HG03521 (cell line): ENCODE measurements around the gene CASKIN2.
"Not testable (repeated sequence)": the region's sequence is repeated elsewhere in the genome, so short reads cannot be mapped to it uniquely, and the experiment has no call there.

Experiments
- ATAC-seq: cut with Tn5 transposase; IDR thresholded peaks from one replicate; pipeline ENCODE4 v1.9.1; 2021; ENCODE audit warnings: mild to moderate bottlenecking, moderate library complexity; ENCODE audit not compliant: unreplicated experiment

CASKIN2 gene

DNA sequence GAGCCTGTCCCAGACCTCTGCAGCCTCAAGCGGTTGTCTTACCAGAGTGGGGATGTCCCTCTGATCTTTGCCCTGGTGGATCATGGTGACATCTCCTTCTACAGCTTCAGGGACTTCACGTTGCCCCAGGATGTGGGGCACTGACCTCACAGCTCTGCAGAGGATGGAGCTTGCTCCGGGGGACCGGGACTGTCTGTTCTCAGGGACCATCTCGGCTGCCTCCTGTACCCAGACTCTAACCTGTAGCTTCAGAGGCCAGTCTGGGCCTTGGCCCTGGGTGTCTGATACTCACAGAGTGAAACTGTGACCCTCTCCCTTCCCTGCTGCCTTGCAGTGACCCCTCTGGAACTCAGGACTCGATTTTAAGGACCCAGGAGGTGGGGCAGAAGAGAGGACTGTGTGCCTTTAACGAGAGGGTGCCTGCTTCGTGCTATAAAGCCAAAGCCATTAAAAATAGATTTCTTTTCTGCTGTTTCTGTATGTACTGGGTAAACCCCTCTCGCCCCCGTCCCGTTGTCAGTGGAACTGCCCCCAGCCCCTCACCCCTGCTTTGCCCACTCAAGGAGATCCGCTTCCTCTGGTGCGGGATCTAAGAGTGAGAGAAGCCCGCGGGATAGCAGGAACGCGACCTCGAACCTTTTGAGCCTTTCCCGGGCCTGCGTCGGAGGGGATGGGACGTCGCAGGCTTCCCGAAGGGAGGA, 9.1 kb upstream of the CASKIN2 start:
- ATAC-seq = no peak

DNA sequence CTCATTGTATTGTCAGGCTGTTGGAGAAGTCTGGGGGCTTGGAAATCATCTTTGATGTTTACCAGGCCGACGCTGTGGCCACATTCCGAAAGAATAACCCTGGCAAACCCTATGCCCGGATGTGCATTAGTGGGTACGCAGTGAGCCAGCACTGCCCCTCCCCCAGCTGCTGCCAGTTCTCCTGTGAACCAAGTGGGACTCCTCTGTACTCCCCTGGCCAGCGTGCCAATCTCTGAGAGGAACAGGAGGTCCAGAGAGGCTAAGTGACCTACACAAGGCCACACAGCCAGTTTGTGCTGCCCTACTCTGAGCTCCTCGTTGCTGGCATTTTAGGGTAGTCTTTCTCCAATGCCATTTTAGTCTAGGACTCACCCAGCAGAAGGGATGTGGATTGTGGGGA, 8.3 kb upstream of the CASKIN2 start:
- ATAC-seq = no peak

DNA sequence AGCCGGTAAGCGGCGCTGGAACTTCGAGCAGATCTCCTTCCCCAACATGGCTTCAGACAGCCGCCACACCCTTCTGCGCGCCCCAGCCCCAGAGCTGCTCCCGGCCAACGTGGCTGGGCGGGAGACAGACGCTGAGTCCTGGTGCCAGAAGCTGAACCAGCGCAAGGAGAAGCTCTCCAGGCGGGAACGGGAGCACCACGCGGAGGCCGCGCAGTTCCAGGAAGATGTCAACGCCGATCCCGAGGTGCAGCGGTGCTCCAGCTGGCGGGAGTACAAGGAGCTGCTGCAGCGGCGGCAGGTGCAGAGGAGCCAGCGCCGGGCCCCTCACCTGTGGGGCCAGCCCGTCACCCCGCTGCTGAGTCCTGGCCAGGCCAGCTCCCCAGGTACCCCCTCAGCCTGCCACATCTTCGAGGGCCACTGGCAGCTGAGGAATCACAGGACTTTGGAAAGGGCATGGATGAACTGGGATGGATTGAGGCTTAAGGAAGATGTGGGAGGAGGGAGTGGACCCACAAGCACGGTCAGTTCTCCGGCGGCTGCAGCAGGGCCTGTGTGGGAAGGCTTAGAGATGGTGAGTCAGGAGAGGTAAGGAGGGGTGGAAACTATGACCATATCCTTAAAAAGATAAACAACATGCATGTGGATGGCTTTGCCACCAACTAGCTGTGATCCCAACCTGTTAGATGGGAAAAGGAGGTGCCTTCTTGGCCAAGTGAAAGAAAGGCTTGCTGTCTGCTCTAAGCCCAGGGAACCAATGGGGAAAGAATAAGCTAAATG, 6.8 kb upstream of the CASKIN2 start:
- no peak for ATAC-seq

DNA sequence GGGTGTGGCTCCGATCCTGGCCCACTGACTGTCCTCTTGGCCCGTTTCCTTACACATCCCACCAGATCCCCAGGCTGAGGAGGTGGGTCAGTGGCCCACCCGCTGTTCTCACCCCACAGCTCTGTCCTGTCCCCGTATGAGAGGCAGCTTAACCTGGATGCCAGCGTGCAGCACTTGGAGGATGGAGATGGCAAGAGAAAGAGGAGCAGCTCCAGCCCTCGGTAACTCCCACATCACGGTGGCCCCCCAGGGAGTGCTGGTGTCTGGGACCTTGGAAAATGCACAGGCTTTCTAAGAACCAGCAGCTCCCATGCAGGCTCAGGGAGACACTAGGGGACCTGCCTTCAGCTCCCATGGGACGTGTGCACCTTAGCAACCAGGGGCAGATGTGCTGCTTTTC, 6.0 kb upstream of the CASKIN2 start:
- ATAC-seq = no peak

DNA sequence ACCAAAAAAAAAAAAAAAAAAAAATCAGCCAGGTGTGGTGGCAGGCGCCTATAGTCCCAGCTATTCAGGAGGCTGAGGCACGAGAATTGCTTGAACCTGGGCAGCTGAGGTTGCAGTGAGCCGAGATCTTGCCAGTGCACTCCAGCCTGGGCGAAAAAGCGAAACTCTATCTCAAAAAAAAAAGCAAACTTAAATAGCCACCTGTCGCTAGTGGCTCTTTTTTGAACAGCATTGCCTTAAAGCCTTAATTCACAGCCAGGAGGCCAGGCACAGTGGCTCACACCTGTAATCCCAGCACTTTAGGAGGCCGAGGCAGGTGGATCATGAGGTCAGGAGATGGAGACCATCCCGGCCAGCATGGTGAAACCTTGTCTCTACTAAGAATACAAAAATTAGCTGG, 5.1 kb upstream of the CASKIN2 start:
- not testable (repeated sequence) for ATAC-seq

DNA sequence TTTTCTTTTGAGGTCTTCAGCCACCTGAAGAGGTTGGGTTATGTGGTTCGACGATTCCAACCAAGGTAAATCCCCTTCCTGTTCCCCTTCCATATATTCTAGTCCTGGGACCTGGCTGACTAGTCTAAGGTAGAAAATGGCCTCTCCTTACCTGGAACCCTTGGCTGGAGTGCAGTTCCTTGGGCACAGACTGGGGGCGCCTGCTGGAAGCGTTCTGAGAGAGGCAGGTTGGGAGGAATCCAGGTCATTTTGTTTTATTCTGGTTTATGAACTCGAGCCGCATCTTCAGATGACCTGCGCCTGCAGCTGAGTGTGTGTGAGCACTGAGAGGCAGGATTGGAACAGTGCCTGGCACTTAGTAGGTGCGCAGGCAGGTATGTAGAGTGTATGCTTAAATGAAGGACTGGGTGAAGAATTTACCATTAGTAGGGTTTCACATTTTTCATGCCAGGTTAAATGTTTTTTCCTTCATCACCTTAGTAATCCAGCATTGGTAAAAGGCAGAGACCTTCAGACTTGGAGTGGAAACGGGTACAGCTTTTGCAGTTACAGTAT, 3.7 kb upstream of the CASKIN2 start:
- no peak for ATAC-seq

DNA sequence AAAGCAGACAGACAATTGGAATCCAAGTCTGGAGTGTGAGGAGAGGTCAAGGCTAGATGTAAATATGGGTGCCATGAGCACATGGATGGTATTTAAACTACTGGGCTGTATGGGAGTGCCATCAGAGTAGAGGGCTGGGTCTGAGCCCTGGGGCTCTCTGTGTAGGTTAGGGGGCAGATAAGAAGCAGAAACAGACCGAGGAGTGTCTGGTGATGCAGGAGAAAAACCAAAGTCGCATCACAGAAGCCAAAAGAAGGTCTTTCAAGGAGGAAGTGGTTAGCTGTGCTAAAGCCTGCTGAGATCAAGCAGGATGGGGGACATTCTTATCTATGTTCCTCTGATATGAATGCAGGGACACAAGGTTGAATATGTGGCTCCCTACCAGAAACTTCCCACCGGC, 2.9 kb upstream of the CASKIN2 start:
- ATAC-seq = no peak

DNA sequence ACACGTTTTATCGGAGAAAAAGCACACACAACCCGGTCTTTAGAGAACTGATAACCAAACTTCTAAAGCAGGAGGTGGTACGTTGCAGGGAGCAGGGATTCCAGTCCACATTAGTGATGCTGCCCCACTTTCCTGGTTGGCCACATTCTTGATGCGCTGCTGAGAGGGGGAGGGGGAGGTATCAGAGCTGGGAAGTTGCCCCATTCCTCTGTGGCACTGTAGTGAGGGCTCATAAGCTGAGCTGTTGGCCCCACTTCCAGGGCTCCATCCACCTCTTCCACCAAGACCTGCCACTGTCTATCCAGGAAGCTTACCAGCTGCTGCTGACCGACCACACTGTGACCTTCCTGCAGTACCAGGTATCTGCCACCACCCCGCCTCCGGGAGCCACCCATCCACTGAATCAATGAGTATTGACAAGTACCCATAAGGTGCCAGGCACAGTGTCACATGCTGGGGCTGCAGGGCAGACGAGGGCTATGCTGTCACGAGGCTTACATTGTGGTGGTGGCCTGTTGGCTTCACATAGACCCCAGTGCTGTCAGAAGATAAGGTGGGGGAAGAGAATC, 2.0 kb upstream of the CASKIN2 start:
- ATAC-seq = no peak

DNA sequence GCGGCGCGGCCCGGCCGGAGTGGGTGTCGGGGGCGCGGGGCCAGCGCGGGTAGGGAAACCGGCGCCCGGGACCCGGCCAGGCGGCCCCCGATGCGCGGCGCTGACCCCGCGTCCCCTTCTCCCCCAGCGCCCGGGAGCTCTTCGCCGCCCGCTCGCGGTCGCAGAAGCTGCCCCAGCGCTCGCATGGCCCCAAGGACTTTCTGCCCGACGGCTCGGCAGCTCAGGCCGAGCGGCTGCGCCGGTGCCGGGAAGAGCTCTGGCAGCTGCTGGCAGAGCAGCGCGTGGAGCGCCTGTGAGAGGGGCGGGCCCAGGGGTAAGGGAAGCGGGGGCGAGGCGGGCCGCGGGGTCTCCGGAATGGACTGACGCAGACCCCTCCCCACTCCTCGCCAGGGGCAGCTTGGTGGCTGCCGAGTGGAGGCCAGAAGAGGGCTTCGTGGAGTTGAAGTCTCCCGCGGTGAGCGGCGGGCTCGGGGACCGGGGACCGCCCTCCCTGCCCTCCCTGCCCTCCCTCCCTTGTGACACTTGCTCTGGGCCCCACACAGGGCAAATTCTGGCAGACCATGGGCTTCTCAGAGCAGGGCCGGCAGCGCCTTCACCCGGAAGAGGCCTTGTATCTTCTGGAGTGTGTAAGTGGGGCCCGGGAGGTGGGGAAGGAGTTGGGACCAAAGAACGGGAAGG, 1.4 kb upstream of the CASKIN2 start:
- ATAC-seq = peak; percentile 14

DNA sequence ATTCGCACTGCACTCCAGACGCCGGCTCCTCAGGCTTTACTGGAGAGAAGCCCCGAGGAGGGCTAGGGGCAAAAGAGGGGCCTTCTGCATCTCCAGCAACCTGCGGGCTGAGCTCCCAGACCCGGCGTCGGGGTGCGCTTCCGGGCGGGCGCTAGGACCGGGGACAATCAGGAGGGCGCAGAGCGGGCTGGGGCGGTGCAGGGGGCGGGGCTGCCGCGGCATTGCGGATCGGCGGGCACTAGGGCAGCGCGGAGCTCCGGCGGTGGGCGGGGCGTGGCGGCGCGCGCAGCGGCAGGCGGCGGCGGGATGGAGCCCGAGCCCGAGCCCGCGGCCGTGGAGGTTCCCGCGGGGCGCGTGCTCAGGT, 900 bp upstream of the CASKIN2 start, which contains the start of gene TSEN54:
Gene TSEN54, plus strand, starts transcription at position 274 of the 364 bp plus-strand sequence. Its CDS starts 33 bp downstream, at position 307.
- ATAC-seq = peak; percentile 69

DNA sequence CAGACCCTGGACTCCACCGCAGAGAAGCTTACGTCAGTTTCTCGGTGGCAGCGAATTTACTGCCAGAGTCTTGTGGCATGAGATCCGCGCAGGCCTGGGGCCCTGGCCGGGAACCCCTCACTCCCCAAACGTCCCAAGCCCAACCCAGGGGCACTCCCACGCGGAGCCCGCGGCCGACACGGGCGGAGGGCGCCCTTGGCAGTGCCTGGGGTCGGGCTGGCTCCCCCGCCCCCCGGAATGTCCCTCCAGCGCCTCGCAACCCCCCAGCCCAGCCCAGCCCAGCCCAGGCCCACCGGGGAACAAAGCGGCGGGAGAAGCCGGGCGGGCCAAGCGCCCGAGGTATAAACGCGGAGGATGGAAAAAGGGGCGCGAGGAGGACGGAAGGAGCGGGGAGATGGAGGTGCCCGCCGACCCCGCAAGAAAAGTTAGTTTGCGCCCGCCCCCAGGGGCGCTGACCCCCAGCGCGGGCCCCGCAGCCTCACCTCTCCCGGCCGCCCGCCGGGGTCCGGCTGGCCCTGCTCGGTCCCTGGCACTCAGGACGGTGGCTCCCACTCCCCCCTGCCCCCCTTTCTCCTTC, 330 bp downstream of the CASKIN2 start:
- ATAC-seq = no peak

DNA sequence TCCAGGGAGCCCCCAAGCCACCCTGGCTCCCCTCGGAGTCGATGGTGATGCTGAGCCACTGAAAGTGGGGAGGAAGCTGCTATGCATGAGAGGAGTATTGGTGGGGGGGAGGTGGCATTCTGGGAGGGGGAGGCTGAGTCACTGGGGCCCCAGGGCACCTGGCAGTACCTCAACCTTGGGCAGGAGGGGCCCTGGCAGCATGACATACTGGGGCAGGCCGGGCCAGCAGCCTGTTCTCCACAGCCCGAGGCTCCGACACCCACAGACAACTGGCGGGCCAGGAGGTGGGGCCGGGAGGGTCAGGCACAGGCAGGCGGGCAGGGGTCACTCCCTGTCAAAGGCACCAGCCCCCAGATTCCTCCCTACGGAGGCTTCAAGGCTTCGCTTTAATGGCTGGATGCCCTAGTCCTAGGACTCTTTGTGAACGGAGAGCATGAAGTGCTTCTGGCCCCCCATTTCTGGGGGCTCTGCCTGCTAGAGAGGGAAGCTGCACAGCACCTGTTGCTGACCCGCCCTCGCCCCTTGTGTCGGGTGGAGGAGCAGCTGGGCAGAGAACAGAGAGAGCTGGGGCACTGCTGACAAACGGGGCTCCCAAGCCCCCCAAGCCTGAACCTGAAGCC, 928 bp downstream of the CASKIN2 start:
- no peak for ATAC-seq

DNA sequence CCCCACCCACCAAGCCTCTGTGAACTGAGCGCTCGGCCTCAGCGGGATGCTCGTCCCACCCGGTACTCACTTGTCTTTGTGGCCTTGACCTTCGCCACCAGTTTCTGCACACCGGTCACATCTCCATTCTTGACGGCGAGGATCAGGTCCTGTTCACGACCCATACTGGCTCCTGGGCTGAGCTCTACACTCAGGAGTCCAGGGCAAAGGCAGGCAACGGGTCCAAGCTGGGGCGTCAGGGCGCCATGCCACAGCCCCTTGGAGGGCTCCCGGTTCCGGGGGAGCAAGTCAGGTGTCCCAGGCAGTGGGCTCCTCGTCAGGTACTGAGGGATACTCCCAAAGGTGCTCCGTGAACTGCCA, 1.7 kb downstream of the CASKIN2 start:
- ATAC-seq = no peak

DNA sequence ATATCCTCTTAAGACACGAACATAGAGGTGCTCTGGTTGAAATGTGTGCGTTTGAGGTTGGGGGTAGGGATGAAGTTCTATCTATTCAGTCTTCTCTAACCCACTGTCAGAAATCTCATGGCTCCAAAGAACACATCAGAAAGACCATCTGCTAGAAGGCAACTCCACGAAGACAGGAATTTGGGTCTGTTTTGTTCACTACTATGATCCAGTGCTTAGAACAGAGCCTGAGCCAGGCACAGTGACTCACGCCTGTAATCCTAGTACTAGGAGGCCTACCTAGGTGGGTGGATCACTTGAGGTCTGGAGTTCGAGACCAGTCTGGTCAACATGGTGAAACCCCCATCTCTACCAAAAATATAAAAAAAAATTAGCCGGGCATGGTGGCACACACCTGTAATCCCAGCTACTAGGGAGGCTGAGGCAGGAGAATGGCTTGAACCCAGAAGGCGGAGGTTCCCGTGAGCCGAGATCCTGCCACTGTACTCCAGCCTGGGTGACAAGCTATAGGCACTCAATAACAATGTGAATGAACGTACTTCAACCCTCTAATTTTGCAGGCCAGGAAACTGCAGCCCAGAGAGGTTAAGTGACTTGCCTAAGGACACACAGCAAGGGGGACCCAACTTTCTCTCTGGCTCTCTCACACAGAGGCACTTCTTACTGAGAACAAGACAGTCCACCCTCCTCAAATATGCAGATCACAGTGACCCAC, 2.3 kb downstream of the CASKIN2 start:
- ATAC-seq = no peak

DNA sequence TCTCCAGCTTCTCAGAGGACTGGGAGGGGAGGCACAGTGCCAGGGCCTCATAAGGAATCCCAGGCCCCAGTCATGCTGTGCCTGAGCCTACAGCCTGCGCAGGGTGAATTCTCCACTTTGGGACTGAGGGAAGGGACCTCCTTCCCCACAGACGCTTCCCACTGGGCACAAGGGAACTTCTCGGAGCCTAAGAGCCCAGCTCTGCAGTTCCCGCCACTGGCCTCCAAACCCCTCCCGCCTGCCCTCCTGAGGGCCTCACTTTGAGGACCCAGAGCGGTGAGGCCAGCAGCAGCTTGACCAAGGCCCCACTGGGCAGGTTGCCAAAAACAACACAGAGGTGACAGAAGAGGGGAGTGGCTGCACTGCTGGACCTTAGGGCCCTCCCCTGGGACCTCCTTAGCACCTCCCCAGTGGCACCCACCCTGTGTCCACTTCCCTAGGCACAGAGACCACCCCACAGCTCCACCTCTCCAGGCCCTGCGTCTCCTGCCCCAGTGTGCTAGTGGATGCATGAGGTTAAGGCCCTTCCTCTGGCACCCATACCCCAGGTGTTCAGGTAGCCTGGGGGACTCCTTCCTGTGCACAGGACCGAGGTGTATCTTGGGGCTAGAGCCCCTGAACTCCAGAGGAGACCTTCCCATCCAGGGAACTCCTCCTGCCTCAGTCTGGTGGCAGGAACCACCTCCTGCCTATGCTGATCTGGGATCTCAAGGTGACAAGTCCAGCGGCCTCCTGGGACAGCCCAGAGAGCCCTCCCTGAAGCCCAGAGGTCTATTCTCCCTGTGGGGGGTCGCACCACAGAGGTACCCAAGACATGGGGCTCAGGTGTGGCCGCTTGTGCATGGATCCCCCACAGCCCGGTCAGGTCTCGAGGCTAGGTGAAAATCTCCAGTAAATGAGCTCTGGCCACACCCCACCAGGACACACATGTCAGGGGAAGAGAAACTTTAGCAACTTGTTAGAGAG, 3.4 kb downstream of the CASKIN2 start:
- no peak for ATAC-seq

DNA sequence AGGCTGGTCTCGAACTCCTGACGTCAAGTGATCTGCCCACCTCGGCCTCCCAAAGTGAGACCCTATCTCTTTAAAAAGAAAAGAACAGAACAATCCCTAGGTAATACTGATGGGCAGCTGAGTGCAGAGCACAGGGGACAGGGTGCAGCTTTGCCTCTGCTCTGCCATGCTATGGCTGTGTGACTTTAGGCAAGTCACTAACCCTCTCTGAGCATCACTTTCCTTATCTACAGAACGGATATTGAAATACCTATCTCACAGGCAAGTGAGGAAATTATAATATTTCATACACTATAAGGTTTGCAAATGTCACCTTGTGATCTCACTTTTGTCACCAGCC, 4.1 kb downstream of the CASKIN2 start:
- ATAC-seq = no peak

DNA sequence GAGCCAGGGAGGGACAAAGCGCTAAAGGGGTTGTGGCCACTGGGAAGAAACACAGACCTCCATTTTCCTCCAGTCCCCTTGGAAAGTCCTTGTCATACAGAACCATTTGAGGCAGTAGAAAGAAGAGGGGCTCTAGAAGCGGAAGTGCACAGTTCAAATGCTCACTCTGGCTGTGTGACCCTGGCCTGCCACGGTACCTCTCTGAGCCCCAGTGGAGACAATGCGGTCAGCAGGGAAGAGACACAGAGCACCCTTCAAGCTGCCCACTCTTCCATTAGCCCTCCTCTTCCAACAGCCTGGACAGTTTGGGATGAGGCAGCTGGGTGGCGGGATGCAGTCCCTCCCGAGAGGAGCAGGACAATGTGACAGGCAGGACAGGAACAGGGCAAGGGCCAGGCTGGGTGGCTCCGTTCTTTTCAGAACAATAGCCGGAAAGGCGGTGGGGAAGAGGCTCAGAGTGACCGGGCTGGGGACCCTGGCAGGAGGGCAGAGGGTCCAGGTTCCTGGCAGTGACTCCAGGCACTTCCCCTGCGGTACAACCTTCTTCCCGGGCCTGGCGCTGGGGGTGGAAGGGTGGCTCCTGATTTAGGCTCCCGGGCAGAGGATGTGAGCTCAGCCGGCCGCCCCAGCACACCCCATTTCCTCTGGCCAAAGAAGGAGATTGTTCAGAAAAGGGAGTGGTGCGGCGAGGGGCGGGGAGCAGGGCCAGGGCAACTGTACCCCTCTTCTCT, 5.6 kb downstream of the CASKIN2 start:
- ATAC-seq = no peak

DNA sequence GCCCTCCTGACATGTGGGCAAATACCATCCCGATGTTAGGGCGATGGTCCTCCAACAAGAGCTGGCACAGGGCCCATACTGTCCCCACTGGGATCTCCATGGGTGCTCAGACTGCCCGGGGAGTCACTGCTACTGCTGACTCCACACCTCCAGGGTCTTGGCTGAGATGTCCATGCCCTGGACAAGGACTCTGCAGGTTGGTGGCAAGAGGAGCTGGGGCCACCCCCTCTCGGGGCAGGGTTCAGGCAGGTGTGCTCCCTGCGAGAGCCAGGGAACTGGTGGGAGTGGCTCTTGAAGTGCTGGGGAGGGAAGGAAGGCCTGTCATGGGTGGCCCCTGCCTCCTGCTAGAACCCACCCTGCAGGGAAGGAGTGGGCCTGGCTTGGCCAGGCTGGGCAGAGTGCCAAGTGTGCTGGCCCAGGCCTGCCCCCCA, 6.4 kb downstream of the CASKIN2 start:
- ATAC-seq = no peak
